Prostate gland (tissue), 2 donors: Measurements from ENCODE around the gene KASH5. TPM values are rescaled to one million over a fixed set of nuclear protein-coding genes. Genes with fewer than 3 reads are reported as not detected.

Experiments used
- DNase-seq: peaks from one replicate; pipeline ENCODE4 v3.0.0-alpha.2; 2019; ENCODE audit warnings: low spot score
- H3K27ac ChIP-seq, 2 donors: fragments of 200-600 bp; sonication (generic); 2 replicates each; pipeline ENCODE4 v1.5.1; 2017 to 2019
- H3K27me3 ChIP-seq: fragments of 200-600 bp; sonication (generic); replicated peaks from 2 replicates; pipeline ENCODE4 v1.5.1; 2019; ENCODE audit not compliant: insufficient read depth
- H3K36me3 ChIP-seq, 2 donors: fragments of 200-600 bp; sonication (generic); 1 replicate in 1 of 2; 2 replicates in 1 of 2; pipeline versions ENCODE4 v1.5.1 to v1.8.1; 2017 to 2019
- H3K4me1 ChIP-seq: fragments of 200-600 bp; sonication (generic); replicated peaks from 2 replicates; pipeline ENCODE4 v1.5.1; 2019
- H3K4me3 ChIP-seq, 2 donors: fragments of 200-600 bp; sonication (generic); 2 replicates each; pipeline ENCODE4 v1.5.1; 2017 to 2019
- H3K9me3 ChIP-seq: fragments of 200-600 bp; sonication (generic); 2 replicates; pipeline ENCODE4 v1.5.1; 2017
- POLR2A ChIP-seq: fragments of 450-650 bp; IDR thresholded peaks from one replicate; pipeline ENCODE4 v1.6.1; 2016; ENCODE audit warnings: antibody characterized with exemption, mild to moderate bottlenecking
- POLR2AphosphoS5 ChIP-seq: sonication (generic); formaldehyde crosslinking; IDR thresholded peaks from one replicate; pipeline ENCODE4 v1.6.1; 2017; ENCODE audit warnings: antibody characterized with exemption
- WGBS: methylation state at CpG from one replicate; pipeline ENCODE4 v1.1.5; 2018; 5-methylcytosine and 5-hydroxymethylcytosine counted together
- intact Hi-C: fragments of 100-400 bp; cut with DNase I; formaldehyde crosslinking; loops from one replicate; pipeline ENCODE4 v1.14.2; 2022
- total RNA-seq, 2 donors: library from RNA; depleted of rRNA; stranded (reverse); fragments of >200 nt; gene quantifications; one replicate each; pipeline ENCODE4 v1.1.0, GENCODE V29; 2016
- TF ChIP-seq, protein P1 (sequence below), 4 experiments: fragments of 200-600 bp in 2 of 4; fragments of 450-650 bp in 2 of 4; sonication (generic) in 2 of 4; IDR thresholded peaks; 1 replicate in 3 of 4; 2 replicates in 1 of 4; pipeline ENCODE4 v1.5.1; 2016 to 2019; ENCODE audit warnings: antibody characterized with exemption in 4 of 4, mild to moderate bottlenecking in 2 of 4, moderate library complexity in 2 of 4

Gene KASH5
- total RNA-seq, 2 donors from 2014 or later = 13.1 TPM; not detected in 1

DNA sequence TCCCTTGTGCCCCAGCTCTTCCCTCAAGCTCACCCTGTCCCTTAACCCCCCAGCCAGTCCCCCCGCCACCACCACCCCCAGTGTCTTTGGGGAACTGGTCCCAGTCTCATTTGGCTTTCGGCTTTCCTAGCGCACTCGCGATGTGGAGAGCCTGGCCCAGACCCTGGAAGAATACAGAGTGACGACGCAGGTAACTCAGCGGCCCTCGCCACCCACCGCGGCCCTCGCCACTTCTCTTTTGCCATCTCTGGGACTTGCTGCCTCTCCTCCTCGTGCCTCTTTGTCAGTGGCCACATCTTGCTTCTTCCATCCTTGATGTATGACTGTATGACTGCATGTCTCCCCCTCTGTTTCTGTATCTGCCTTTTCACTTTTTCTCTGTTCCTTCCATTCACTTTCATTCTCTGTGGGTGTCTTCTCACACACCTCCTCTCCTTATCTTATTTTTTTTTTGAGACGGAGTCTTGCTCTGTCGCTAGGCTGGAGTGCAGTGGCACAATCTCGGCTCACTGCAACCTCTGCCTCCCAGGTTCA, 19.5 kb downstream of the KASH5 start:
- DNase-seq = no peak
- 85% methylated on average over 16 of the region's 16 CpGs for WGBS
- no peaks in the 10 kb centered on the region for H3K36me3 ChIP-seq
- H3K27me3 ChIP-seq = no peaks in the 10 kb centered on the region
- no peaks in the 10 kb centered on the region for H3K4me1 ChIP-seq
- TF ChIP-seq POLR2A = no peak
- no peak overlapping the region for H3K27ac ChIP-seq
- intact Hi-C loops = no loop called here
- H3K9me3 ChIP-seq = no peaks in the 10 kb centered on the region
- no peak overlapping the region for H3K4me3 ChIP-seq

DNA sequence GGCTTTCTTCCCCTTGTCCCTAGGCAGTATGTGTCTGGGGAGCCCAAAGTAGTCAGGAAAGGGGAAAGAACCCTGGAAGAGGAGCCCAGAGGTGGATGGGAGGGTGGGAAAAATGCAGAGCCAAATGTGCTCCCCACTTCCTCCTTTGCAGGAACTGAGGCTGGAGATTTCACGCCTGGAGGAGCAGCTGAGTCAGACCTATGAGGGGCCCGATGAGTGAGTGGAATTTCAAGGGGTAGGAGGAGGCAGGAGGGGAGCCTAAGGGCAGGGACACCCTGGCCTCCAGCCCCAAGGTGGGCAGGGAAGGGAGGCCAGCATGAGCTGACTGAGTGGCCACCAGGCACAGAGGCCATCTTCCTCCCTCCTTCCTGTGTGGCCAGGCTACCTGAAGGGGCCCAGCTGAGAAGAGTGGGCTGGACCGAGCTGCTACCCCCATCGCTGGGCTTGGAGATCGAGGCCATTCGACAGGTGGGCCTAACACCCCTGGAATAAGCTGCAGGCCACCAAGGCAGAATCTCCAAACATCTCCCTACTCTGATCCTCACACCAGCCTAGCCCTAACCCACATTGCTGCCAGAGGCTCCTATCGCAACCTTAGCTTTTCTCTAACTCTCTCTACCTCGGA, 20.9 kb downstream of the KASH5 start:
- H3K27me3 ChIP-seq = no peaks in the 10 kb centered on the region
- H3K4me3 ChIP-seq = no peak overlapping the region
- no peak overlapping the region for H3K27ac ChIP-seq
- WGBS = 87% methylated on average over 8 of the region's 8 CpGs
- H3K9me3 ChIP-seq = no peaks in the 10 kb centered on the region
- intact Hi-C loops = no loop called here
- H3K4me1 ChIP-seq = no peaks in the 10 kb centered on the region
- TF ChIP-seq POLR2AphosphoS5 (no peak), POLR2A (no peak)
- TF ChIP-seq, protein P1, sequence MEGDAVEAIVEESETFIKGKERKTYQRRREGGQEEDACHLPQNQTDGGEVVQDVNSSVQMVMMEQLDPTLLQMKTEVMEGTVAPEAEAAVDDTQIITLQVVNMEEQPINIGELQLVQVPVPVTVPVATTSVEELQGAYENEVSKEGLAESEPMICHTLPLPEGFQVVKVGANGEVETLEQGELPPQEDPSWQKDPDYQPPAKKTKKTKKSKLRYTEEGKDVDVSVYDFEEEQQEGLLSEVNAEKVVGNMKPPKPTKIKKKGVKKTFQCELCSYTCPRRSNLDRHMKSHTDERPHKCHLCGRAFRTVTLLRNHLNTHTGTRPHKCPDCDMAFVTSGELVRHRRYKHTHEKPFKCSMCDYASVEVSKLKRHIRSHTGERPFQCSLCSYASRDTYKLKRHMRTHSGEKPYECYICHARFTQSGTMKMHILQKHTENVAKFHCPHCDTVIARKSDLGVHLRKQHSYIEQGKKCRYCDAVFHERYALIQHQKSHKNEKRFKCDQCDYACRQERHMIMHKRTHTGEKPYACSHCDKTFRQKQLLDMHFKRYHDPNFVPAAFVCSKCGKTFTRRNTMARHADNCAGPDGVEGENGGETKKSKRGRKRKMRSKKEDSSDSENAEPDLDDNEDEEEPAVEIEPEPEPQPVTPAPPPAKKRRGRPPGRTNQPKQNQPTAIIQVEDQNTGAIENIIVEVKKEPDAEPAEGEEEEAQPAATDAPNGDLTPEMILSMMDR (IDR thresholded peaks at IDR 0.05) = no peak
- H3K36me3 ChIP-seq = no peaks in the 10 kb centered on the region
- no peak for DNase-seq

DNA sequence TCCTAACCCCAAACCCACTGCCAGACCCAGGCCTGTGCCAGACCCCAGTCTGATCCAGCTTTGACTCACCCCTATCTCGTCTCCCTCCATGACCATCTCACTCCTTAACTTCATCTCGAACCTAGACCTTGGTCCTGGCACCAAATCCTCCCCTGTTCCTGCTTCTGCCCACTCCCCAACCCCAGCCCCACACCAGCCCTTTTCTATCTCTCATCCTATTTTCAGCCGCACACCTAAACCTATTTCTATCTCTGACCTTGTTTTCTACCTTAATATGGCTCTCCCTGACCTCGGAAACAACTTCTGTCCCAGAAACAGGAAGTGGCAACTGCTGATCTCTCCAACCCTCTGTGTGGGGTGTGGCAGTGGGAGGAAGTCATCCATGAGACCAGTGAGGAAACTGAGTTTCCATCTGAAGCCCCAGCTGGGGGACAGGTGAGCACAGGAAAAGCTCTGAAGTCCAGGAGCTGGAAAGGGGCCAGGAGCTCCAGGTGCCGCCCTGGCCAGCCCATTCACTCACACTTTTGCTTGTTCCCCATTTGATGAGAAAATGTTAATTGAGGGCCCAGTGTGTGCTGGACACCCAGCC, 21.5 kb downstream of the KASH5 start:
- intact Hi-C loops = no loop called here
- Histone ChIP-seq H3K36me3 (no peaks in the 10 kb centered on the region), H3K9me3 (no peaks in the 10 kb centered on the region), H3K27me3 (no peaks in the 10 kb centered on the region), H3K4me1 (no peaks in the 10 kb centered on the region), H3K27ac (no peak overlapping the region), H3K4me3 (no peak overlapping the region)
- TF ChIP-seq POLR2AphosphoS5 = no peak
- TF ChIP-seq POLR2A = no peak
- TF ChIP-seq, protein P1 (IDR thresholded peaks at IDR 0.05) = no peak
- 88% methylated on average over 5 of the region's 5 CpGs for WGBS
- no peak for DNase-seq

DNA sequence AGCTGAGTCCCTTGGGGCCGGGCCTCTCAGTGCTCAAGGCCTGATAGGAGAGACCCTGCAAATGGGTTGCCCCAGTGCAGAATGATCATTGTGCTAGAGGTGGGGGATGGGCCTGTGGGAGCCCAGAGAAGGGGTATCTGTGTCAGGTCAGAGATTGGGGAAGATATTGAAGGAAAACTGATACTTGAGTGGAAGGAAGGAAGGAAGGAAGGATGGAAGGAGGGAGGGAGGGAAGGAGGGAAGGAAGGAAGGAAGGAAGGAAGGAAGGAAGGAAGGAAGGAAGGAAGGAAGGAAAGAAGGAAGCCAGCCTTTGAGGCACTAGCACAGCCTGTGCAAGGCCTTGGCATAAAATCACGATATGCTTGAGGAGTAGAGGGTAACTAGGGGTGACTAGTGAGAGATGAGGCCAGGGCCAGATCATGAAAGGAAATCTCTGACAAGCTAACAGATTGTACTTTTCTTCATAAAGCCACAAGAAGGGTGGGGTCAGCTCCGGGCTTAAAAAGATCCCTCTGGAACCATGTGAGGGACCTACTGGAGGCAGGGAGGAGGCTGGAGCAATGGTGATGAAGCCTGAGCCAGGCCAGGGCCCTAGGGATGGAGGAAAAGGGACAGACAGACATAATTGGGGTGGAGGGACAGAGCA, 23.8 kb downstream of the KASH5 start:
- TF ChIP-seq POLR2A (no peak), POLR2AphosphoS5 (no peak)
- TF ChIP-seq, protein P1 (IDR thresholded peaks at IDR 0.05) = no peak
- DNase-seq = no peak
- intact Hi-C loops = no loop called here
- Histone ChIP-seq H3K9me3 (no peaks in the 10 kb centered on the region), H3K27ac (no peak overlapping the region), H3K36me3 (no peaks in the 10 kb centered on the region), H3K27me3 (no peaks in the 10 kb centered on the region), H3K4me1 (no peaks in the 10 kb centered on the region), H3K4me3 (no peak overlapping the region)
- 69% methylated on average over 3 of the region's 3 CpGs for WGBS

DNA sequence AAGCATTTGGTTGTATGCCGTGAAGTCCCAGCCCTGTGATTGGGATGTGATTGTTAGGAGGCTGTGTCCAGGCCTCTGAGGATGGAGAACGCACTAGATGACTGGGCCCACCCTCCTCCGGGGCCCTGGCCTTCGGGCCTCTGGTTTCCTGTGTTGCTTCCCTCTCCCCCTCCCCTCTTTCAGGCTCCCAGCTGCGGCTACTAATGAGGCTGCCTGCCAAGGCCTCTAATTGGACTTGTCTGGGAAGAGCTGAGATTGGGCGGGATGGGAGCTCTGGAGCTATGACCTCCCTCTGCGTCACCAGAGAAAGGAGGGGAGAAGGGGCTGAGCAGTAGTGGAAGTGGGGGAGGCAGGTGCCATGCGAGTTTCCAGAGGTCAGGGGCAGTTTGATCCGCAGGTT, 25.3 kb downstream of the KASH5 start:
- H3K36me3 ChIP-seq = no peaks in the 10 kb centered on the region
- H3K9me3 ChIP-seq = no peaks in the 10 kb centered on the region
- no peaks in the 10 kb centered on the region for H3K27me3 ChIP-seq
- 62% methylated on average over 7 of the region's 9 CpGs for WGBS
- H3K27ac ChIP-seq = no peak overlapping the region
- TF ChIP-seq, protein P1 (IDR thresholded peaks at IDR 0.05) = no peak
- TF ChIP-seq POLR2AphosphoS5 (no peak), POLR2A (no peak)
- no peaks in the 10 kb centered on the region for H3K4me1 ChIP-seq
- DNase-seq = no peak
- intact Hi-C loops = no loop called here
- H3K4me3 ChIP-seq = no peak overlapping the region
